NCI-H524 (cell line): ENCODE results near the gene RPL10A.
A peak's percentile ranks its signal among the peaks of the same experiment; 100 is the strongest.

Experiments
- DNase-seq, 2 experiments: peaks; one replicate each; lab custom pipeline; 2025; lab: John Stamatoyannopoulos, UW

The RPL10A gene

DNA sequence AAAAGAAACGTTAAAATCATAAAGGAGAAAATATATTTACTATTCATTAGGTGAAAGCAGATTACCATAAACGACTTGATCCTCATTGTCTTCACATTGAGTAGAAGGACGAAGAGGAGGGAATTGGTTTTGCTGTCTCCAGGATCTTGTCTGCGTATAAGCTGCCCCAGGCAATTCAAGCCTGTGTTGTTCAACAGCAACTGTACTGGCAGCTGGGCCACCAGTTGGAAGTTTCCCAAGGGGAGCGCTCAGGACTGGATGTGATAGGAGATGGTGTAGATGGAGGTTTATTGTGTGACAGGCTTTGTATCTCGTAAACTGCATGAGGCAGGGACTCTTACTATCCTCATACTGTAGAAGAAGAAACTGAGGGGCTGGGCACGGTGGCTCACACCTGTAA is 20.0 kb upstream of the RPL10A start:
- peak in 1 of 2 experiments; percentile 39 for DNase-seq

DNA sequence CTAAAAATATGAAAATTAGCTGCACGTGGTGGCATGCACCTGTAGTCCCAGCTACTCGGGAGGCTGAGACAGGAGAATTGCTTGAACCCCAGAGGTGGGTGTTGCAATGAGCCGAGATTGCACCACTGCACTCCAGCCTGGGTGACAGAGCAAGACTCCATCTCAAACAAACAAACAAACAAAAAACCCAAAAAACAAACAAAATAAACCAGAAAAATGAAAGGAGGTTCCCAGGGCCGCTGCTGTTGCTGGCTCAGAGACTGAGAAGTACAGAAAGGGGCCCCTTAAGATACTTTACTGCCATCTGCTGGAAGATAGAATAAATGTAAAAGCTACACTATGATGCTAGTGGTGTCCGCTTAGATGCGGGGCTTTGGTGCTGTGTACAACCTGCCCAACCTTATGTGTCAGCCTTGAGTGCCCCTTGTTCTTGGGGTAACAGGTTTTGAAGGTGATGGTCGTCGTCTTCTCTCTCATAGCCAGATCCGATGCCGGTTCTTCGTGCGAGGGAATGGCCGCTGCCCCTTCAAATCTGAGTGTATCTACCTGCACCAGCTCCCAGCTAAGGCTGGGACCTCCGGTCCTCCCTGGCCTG is 18.8 kb upstream of the RPL10A start:
- peak in 1 of 2 experiments; percentile 73 for DNase-seq

- peak in 1 of 2 experiments; percentile 17 for DNase-seq
Measured at GRCh38 chr6:35451354-35452182, 16.6 kb upstream of the RPL10A start.

DNA sequence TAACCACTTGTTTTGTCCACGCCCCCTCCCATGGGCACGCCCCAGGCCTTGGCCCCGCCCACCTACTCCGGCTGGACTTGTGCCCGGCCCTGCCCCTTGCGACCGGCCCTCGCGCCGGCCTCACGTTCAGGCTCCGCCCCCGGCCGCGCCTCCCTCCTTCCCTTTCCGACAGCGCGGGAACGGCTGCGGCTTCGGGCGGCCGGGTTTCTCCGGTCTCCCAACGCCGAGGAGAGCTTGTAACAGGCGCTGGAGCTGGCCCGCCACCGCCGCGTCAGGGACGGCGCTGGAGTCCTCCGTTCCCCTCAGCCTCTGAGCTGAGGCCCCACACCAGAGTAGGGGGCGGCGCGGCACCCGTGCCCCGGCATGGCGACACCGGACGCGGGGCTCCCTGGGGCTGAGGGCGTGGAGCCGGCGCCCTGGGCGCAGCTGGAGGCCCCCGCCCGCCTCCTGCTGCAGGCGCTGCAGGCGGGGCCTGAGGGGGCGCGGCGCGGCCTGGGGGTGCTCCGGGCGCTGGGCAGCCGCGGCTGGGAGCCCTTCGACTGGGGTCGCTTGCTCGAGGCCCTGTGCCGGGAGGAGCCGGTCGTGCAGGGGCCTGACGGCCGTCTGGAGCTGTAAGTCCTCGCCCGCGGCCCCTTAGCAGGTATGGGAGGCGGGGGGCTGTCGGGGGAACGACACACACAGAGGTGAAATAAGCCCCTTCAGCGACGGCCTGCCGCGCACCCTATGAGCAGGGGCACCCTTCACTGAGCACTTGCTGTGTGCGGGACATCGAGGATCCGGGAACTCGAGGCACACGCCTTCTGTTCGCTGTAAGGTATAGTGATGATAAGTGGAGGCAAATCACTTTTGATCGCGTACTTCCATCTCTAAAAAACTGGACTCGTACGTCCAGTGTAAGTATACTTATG is 15.8 kb upstream of the RPL10A start, which contains the start of gene FANCE:
Gene FANCE (plus strand): TSS at position 156 of the 908 bp plus-strand sequence. CDS start 208 bp downstream, at position 364.
- DNase-seq, result peak; percentile 85 to 86

- no peak for DNase-seq
Measured at GRCh38 chr6:35453236-35453635, 15.0 kb upstream of the RPL10A start.

- DNase-seq, result no peak
Measured at GRCh38 chr6:35454391-35455110, 13.7 kb upstream of the RPL10A start.

GRCh38 chr6:35457907-35458306 is 10.3 kb upstream of the RPL10A start:
- peak in 1 of 2 experiments; percentile 13 for DNase-seq

GRCh38 chr6:35461270-35461669 is 6.9 kb upstream of the RPL10A start:
- DNase-seq, result peak in 1 of 2 experiments; percentile 38

DNA sequence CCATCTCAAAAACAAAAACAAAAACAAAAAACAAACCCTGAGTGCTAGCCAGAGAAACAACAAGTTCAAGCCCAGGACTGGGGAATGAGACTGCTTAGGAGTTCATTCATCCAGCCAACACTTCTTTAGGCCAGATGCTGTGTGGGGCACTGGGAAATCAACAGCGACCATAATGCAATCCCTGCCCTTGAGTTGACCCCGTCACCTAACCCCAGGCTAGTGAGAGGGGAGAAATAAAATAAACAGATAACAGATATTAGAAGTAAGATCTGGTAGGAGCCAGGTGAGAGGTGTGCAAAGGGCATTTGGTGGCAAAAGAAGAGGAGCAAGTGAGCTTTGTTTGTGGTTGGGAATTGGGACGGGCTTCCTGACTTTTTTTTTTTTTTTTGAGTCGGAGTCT is 4.9 kb upstream of the RPL10A start:
- DNase-seq, result no peak

DNA sequence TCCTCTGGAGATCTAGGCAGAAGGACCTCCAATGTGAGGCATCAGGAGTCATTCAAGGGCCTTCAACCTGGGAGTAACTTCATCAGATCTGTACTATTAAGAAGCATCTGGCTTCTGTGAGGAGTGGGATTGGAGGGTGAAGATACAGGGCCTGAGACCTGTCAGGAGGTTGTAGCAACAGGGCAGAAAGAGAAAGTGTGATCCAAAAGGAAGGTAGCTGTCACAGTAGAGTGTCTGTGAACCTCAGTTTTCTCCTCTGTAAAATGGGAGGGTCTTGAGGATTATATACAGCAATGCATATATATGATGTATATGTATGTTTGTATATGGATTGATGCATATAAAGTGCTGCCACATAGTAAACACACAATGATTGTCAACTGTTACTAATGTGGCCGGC is 2.6 kb upstream of the RPL10A start:
- DNase-seq, result no peak

GRCh38 chr6:35468980-35469750 is 964 bp downstream of the RPL10A start:
- DNase-seq, result peak in 1 of 2 experiments; percentile 56

DNA sequence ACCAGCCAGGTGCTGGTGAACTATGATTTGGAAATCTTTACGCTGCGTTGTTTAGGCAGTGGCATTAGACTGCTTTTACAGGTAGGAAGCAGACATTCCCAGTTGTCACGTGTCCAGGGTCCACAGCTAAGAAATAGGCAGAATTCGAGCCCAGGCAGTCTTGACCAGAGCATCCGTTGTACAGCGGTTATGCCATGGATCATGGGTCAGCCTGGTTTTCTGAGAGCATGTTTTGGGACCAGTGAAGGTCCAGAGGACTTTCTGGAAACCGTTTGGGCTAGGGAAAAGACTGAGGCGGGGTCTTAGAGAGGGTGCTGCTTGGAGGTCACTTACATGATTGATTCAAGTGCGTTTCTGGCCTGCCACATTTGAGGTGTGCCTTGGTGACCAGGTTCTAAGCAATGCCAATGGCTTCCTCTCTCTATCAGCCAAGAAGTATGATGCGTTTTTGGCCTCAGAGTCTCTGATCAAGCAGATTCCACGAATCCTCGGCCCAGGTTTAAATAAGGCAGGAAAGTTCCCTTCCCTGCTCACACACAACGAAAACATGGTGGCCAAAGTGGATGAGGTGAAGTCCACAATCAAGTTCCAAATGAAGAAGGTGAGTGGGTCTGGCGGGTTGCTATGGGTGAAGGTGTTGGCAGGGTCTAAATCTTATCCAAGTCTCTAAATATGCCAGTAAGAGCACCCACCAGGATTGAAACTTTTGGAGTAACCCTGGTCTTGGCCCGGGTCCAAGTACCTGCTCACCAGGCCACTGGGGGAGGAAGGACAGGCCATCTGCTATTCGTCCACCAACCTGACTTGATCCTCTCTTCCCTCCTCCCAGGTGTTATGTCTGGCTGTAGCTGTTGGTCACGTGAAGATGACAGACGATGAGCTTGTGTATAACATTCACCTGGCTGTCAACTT is 1.8 kb downstream of the RPL10A start:
- DNase-seq, result peak in 1 of 2 experiments; percentile 51

DNA sequence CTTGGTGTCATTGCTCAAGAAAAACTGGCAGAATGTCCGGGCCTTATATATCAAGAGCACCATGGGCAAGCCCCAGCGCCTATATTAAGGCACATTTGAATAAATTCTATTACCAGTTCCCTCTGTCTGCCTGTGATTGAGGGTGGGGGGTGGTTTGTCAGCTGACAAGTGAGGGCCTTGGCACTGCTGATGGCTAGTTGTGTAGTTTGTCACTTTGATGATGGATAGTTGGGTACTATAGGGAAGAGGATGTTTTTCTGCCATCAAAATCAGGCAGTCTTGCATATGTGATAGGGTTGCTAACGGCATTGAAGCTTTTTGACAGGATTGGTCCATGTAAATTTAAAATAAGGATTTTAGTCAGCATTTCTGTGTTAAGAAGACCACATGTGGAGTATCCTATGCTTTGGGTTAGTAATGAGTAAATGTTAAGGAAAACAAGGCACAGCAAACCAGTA is 2.5 kb downstream of the RPL10A start:
- DNase-seq, result no peak

GRCh38 chr6:35471836-35472345 is 3.7 kb downstream of the RPL10A start:
- no peak for DNase-seq

DNA sequence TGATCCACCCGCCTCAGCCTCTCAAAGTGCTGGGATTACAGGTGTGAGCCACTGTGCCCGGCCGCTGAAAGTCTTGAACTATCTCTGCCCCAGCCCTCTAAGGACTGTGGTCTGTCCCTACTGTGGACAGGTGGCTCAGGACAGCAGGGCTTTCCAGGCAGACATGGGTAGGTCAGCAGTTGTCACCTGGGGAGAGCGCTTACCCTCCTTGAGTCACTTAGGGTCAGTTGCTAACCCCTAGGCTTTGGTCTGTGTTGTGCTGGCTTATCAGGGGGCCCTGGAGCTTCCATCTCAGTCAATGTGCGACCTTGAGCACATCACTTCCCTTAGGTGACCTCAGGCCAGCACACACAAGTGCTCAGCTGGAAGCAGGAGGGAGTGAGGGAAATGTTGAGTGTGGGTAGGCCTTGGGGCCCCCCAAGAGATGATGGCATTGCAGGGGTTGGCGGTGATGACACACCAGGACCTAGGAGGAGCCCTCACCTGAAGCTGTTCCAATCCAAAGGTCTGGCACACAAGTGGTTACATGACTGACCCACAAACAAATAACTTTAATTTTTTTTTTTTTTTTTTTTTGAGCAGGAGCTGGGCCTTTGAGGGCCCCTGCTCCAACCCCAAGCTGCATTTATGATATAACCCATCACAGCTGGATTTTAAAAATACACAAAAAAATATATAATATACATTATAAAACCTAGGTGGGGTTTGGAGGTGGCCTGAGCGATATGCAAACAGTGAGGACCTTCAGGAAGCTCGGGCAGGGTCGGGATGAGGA is 5.1 kb downstream of the RPL10A start:
- DNase-seq, result no peak

- peak in 1 of 2 experiments; percentile 26 for DNase-seq
Measured at GRCh38 chr6:35473850-35474130, 5.6 kb downstream of the RPL10A start.

- no peak for DNase-seq
Measured at GRCh38 chr6:35474131-35474941, 6.1 kb downstream of the RPL10A start.
